ENCODE measurements around the gene PRRC2B. TPM values are rescaled to one million over a fixed set of nuclear protein-coding genes. Genes with fewer than 3 reads are reported as not detected.

Gene PRRC2B
- total and polyA plus RNA-seq, 2 of the 8 experiments (the other 6 are each of a cell fraction or from before 2014, with no cell fraction given) = 37.3 to 249 TPM

- TF ChIP-seq CHD7 (IDR thresholded peaks at IDR 0.05; ENCODE audit: insufficient replicate concordance, low read length) = no peak
Measured at GRCh38 chr9:131457746-131458145, 63.9 kb downstream of the PRRC2B start (continued).

Measured in H1 (cell line).